HepG2 (cell line): ENCODE measurements around the gene KRT82. TPM values are rescaled to one million over a fixed set of nuclear protein-coding genes. Genes with fewer than 3 reads are reported as not detected.
"Not testable (repeated sequence)": the region's sequence is repeated elsewhere in the genome, so short reads cannot be mapped to it uniquely, and the experiment has no call there.

Source experiments
- ATAC-seq: fragments of 200-7000 bp; cut with Tn5 transposase; 3 replicates; pipeline ENCODE4 v1.9.1; 2020; ENCODE audit warnings: mild to moderate bottlenecking, moderate library complexity
- BruUV-seq: library from RNA; stranded (reverse); fragments of 400-500 nt; replicated peaks from 2 replicates; lab custom pipeline; 2021; lab: Mats Ljungman, UMichigan
- CTCF ChIA-PET: fragments of 300-600 bp; formaldehyde crosslinking; extraction: SDS; loops from one replicate; lab custom pipeline; 2021; ENCODE audit warnings: low total read pairs, inconsistent platforms, low intra/inter-chr PET ratio; lab: Yijun Ruan, JAX
- POLR2A ChIA-PET: fragments of 350-600 bp; sonication (Branson Sonifier 250); formaldehyde crosslinking; loops from one replicate; lab custom pipeline; 2020; ENCODE audit warnings: antibody characterized with exemption, inconsistent platforms; lab: Yijun Ruan, JAX
- DNase-seq: peaks from one replicate; pipeline ENCODE4 v3.0.0-alpha.2; 2015; ENCODE audit warnings: low spot score
- FAIRE-seq: peaks from 3 replicates; lab custom pipeline; 2011; peaks lifted over from hg19 to GRCh38; lab: Jason Lieb, UNC
- H2AFZ ChIP-seq: one replicate; pipeline ENCODE4 v1.6.1; 2011; ENCODE audit warnings: low read length, inconsistent platforms
- H3K27ac ChIP-seq: fragments of 300-600 bp; 3 replicates; pipeline ENCODE4 v1.8.0; 2011; ENCODE audit warnings: mixed run types, mild to moderate bottlenecking, mixed read lengths, low read length, inconsistent platforms; ENCODE audit not compliant: insufficient read depth; ENCODE audit errors: extremely low read length
- H3K27me3 ChIP-seq, 2 experiments: fragments of 200-600 bp in 1 of 2; 2 replicates in 1 of 2; 3 replicates in 1 of 2; pipeline versions ENCODE4 v1.6.0 to v1.8.0; 2011; ENCODE audit warnings: low read length in 2 of 2, mild to moderate bottlenecking in 2 of 2, moderate library complexity in 2 of 2, inconsistent platforms in 1 of 2; ENCODE audit not compliant: insufficient read depth in 2 of 2, control insufficient read depth in 1 of 2
- H3K36me3 ChIP-seq, 2 experiments: fragments of 200-600 bp in 1 of 2; replicated peaks in 1 of 2; 2 replicates in 1 of 2; 3 replicates in 1 of 2; pipeline versions ENCODE4 v1.5.1 to v1.8.0; 2011; ENCODE audit warnings: low read length in 2 of 2, inconsistent platforms in 1 of 2; ENCODE audit not compliant: insufficient read depth in 2 of 2, control insufficient read depth in 1 of 2
- H3K4me1 ChIP-seq: 2 replicates; pipeline ENCODE4 v1.5.1; 2012; ENCODE audit warnings: low read length, inconsistent platforms; ENCODE audit not compliant: insufficient read depth
- H3K4me2 ChIP-seq: 2 replicates; pipeline ENCODE4 v1.6.0; 2011; ENCODE audit warnings: low read depth, low read length, inconsistent platforms
- H3K4me3 ChIP-seq, 3 experiments: fragments of 200-600 bp in 1 of 3; sonication (generic), shearing (Covaris generic) in 1 of 3; replicated peaks in 1 of 3; 2 replicates each; pipeline ENCODE4 v1.5.1; 2011 to 2016; ENCODE audit warnings: low read length in 3 of 3, inconsistent platforms in 2 of 3, low read depth in 2 of 3, mild to moderate bottlenecking in 2 of 3, control low read depth in 1 of 3, mixed read lengths in 1 of 3; ENCODE audit not compliant: insufficient read depth in 1 of 3
- H3K79me2 ChIP-seq: one replicate; pipeline ENCODE4 v1.6.1; 2011; ENCODE audit warnings: low read length, inconsistent platforms; ENCODE audit not compliant: insufficient read depth
- H3K9ac ChIP-seq: 2 replicates; pipeline ENCODE4 v1.6.0; 2011; ENCODE audit warnings: mild to moderate bottlenecking, low read depth, low read length, inconsistent platforms; ENCODE audit not compliant: insufficient read depth
- H3K9me3 ChIP-seq: 2 replicates; pipeline ENCODE4 v1.5.1; 2012; ENCODE audit warnings: mild to moderate bottlenecking, low read length
- H4K20me1 ChIP-seq: 2 replicates; pipeline ENCODE4 v1.6.0; 2011; ENCODE audit warnings: inconsistent platforms, mild to moderate bottlenecking, low read length, moderate library complexity; ENCODE audit not compliant: insufficient read depth
- NR2F6 ChIP-seq, 2 experiments: IDR thresholded peaks; 2 replicates each; pipeline ENCODE4 v1.6.1; 2016; ENCODE audit warnings: antibody characterized with exemption in 1 of 2, mild to moderate bottlenecking in 1 of 2
- TAF1 ChIP-seq: sonication (generic); formaldehyde crosslinking; IDR thresholded peaks from 2 replicates; pipeline ENCODE4 v1.4.0; 2020; ENCODE audit warnings: missing genetic modification reagents
- THAP11 ChIP-seq: IDR thresholded peaks from 2 replicates; pipeline ENCODE4 v1.6.1; 2016; ENCODE audit warnings: missing biosample characterization, missing genetic modification reagents
- ZNF775 ChIP-seq: sonication (generic); formaldehyde crosslinking; IDR thresholded peaks from 2 replicates; pipeline ENCODE4 v1.4.0; 2020; ENCODE audit warnings: missing genetic modification reagents, mild to moderate bottlenecking, moderate library complexity, borderline replicate concordance
- WGBS: methylation state at CpG from one replicate; pipeline ENCODE4 v1.1.6; 2017; ENCODE audit warnings: low lambda C conversion rate; 5-methylcytosine and 5-hydroxymethylcytosine counted together
- in situ Hi-C: cut with HindIII; loops from 2 replicates; pipeline ENCODE4 v1.10.0; 2017; ENCODE audit warnings: low pct_unique_long_range_greater_than_20kb; ENCODE audit not compliant: extremely low pct_ligation_motif_present
- intact Hi-C: fragments of 100-400 bp; cut with micrococcal nuclease; formaldehyde crosslinking; loops from one replicate; pipeline ENCODE4 v1.10.0; 2022; ENCODE audit not compliant: unreplicated experiment
- polyA plus RNA-seq, 8 experiments: library from polyadenylated mRNA; depleted of rRNA in 3 of 8; stranded (reverse) in 7 of 8; unstranded in 1 of 8; fragments of >200 nt; fragmentation: Illumina TruSeq in 4 of 8; extraction: Trizol in 4 of 8; gene quantifications; 2 replicates each; pipeline versions ENCODE4 v1.2.1 to v1.2.3, GENCODE V29; 2011 to 2016; ENCODE audit warnings: low read depth in 4 of 8, missing spikeins in 1 of 8, mixed read lengths in 1 of 8; ENCODE audit not compliant: insufficient read depth in 1 of 8
- total RNA-seq, 5 experiments: library from RNA; depleted of rRNA; stranded (reverse); fragments of >200 nt; fragmentation: Illumina TruSeq; extraction: Trizol; gene quantifications; 2 replicates each; pipeline ENCODE4 v1.2.3, GENCODE V29; 2016; ENCODE audit warnings: low read depth in 1 of 5
- TF ChIP-seq, protein P1 (sequence below): sonication (generic); formaldehyde crosslinking; IDR thresholded peaks from 2 replicates; pipeline ENCODE4 v1.5.0; 2020; ENCODE audit warnings: mild to moderate bottlenecking, missing genetic modification reagents, moderate library complexity

Gene KRT82
- total and polyA plus RNA-seq, 2 of the 13 experiments (the other 11 are each of a cell fraction or from before 2014, with no cell fraction given), result not detected

DNA sequence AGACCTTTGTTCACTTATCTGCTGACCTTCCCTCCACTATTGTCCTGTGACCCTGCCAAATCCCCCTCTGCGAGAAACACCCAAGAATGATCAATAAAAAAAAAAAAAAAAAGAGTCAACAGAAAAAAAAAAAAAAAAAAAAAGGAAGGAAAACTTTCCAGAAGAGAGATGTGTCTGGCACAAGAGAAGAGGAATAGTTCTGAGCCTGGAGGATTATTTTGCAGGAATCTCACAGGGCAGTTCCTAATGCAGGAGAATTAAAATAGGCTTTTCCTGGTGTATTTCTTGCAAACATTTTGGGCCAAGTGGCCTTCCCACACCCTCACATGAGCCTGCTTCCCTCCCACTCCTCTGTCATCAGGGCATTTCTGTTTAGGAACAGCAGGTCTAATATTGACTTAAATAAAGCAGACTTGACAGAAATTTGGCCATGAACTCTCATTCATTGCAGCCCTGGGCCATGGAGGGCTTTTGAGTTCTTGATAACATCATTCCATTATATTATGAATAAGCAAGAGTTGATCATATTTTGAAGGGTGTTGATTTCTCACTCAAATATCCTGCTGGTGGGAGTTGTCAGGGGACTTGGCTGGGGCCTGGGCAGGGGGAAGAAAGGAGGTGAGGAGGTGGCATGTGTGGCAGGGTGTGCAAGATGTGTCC, 4.6 kb upstream of the KRT82 start:
- H3K4me1 ChIP-seq, FAIRE-seq, H3K4me3 ChIP-seq, H3K27ac ChIP-seq, BruUV-seq, intact Hi-C loops, ATAC-seq, H3K27me3 ChIP-seq, H3K9ac ChIP-seq, H2AFZ ChIP-seq, H4K20me1 ChIP-seq, H3K36me3 ChIP-seq, H3K9me3 ChIP-seq, in situ Hi-C loops, H3K79me2 ChIP-seq, POLR2A ChIA-PET, CTCF ChIA-PET, H3K4me2 ChIP-seq, DNase-seq: not testable (repeated sequence)
- no CpG with 5 or more reads among the region's 1 CpG for WGBS

DNA sequence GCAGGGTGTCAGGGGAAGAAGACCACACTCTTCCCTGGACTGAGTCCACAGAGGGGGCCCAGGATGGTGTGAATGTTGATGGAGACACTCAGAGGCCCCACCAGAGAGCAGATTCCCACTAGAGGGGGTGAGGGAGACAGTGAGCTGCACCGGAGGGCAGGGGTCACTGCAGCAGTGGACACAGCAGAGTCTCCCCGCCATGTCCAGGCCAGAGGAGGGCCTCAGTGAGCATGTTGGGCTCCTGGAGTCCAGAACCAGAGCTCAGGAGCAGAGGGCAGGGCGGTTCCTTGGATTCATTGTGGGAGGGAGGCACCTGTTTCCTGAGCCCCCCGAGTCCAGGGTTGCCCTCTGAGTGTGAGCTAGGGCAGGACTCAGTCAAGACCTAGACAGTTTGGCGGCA, 1.8 kb upstream of the KRT82 start:
- Histone ChIP-seq H3K79me2 (no peaks in the 10 kb centered on the region), H3K4me2 (no peak overlapping the region), H3K9ac (no peak overlapping the region), H3K27ac (no peak overlapping the region), H3K27me3 (peaks cover 1 to 6% of the 10 kb centered on the region in 2 experiments; a peak in 3 of 5 replicates), H3K4me3 (no peak overlapping the region), H4K20me1 (no peaks in the 10 kb centered on the region), H3K36me3 (no peaks in the 10 kb centered on the region), H2AFZ (no peak overlapping the region), H3K4me1 (no peaks in the 10 kb centered on the region), H3K9me3 (no peaks in the 10 kb centered on the region)
- intact Hi-C loops (no loop called here), in situ Hi-C loops (no loop called here)
- ChIA-PET POLR2A (no interaction called here), CTCF (no interaction called here)
- WGBS, result no CpG with 5 or more reads among the region's 5 CpGs
- peak; percentile 4 for DNase-seq
- BruUV-seq, result no TSS peak
- ATAC-seq, result peak; percentile 85
- no peak for FAIRE-seq
- no peak for TF ChIP-seq TAF1 (CRISPR knock-in tag)
- peak; percentile 40 for TF ChIP-seq NR2F6 (IDR thresholded peaks at IDR 0.05)
- peak; percentile 64; the same call in 1 of the 2 replicates for TF ChIP-seq NR2F6 (CRISPR knock-in tag; IDR thresholded peaks at IDR 0.05)
- TF ChIP-seq ZNF775, result no peak
- TF ChIP-seq THAP11, result no peak
- TF ChIP-seq, protein P1, sequence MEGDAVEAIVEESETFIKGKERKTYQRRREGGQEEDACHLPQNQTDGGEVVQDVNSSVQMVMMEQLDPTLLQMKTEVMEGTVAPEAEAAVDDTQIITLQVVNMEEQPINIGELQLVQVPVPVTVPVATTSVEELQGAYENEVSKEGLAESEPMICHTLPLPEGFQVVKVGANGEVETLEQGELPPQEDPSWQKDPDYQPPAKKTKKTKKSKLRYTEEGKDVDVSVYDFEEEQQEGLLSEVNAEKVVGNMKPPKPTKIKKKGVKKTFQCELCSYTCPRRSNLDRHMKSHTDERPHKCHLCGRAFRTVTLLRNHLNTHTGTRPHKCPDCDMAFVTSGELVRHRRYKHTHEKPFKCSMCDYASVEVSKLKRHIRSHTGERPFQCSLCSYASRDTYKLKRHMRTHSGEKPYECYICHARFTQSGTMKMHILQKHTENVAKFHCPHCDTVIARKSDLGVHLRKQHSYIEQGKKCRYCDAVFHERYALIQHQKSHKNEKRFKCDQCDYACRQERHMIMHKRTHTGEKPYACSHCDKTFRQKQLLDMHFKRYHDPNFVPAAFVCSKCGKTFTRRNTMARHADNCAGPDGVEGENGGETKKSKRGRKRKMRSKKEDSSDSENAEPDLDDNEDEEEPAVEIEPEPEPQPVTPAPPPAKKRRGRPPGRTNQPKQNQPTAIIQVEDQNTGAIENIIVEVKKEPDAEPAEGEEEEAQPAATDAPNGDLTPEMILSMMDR, result peak; percentile 37; the same call in 1 of the 2 replicates
